LNCaP clone FGC (cell line): ENCODE measurements around the gene EFNA3.

Experiments used
- DNase-seq: peaks from one replicate; pipeline ENCODE4 v3.0.0-alpha.2; 2011; ENCODE audit warnings: low read depth
- H3K4me3 ChIP-seq: 2 replicates; pipeline ENCODE4 v1.5.1; 2011; ENCODE audit warnings: mild to moderate bottlenecking, low read depth, low read length, control low read depth
- TF ChIP-seq, protein P1 (sequence below): IDR thresholded peaks from 2 replicates; pipeline ENCODE4 v1.5.1; 2012; ENCODE audit warnings: mild to moderate bottlenecking; ENCODE audit not compliant: control insufficient read depth, insufficient read depth; ENCODE audit errors: extremely low read depth

Gene EFNA3

DNA sequence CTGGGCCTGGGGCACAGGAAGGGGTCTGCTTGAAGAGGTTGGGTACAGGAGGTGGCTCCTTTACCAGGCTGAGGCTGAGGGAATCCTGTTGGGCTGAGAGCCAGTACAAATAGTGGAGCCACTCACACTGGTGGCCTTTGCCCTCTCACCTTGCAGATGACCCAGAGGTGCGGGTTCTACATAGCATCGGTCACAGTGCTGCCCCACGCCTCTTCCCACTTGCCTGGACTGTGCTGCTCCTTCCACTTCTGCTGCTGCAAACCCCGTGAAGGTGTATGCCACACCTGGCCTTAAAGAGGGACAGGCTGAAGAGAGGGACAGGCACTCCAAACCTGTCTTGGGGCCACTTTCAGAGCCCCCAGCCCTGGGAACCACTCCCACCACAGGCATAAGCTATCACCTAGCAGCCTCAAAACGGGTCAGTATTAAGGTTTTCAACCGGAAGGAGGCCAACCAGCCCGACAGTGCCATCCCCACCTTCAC lies 55.2 kb downstream of the EFNA3 start:
- TF ChIP-seq, protein P1, sequence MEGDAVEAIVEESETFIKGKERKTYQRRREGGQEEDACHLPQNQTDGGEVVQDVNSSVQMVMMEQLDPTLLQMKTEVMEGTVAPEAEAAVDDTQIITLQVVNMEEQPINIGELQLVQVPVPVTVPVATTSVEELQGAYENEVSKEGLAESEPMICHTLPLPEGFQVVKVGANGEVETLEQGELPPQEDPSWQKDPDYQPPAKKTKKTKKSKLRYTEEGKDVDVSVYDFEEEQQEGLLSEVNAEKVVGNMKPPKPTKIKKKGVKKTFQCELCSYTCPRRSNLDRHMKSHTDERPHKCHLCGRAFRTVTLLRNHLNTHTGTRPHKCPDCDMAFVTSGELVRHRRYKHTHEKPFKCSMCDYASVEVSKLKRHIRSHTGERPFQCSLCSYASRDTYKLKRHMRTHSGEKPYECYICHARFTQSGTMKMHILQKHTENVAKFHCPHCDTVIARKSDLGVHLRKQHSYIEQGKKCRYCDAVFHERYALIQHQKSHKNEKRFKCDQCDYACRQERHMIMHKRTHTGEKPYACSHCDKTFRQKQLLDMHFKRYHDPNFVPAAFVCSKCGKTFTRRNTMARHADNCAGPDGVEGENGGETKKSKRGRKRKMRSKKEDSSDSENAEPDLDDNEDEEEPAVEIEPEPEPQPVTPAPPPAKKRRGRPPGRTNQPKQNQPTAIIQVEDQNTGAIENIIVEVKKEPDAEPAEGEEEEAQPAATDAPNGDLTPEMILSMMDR, result no peak
- H3K4me3 ChIP-seq, result no peak overlapping the region

GRCh38 chr1:155134322-155134721 lies 55.7 kb downstream of the EFNA3 start:
- H3K4me3 ChIP-seq, result peak overlapping the region; percentile 82
- TF ChIP-seq, protein P1, result no peak

More for the DNA sequence above, 55.2 kb downstream of the EFNA3 start:
- DNase-seq, result no peak

GRCh38 chr1:155134880-155135414 lies 56.3 kb downstream of the EFNA3 start:
- TF ChIP-seq, protein P1, result no peak
- peak overlapping the region; percentile 82 for H3K4me3 ChIP-seq
- DNase-seq, result peak; percentile 79

More at GRCh38 chr1:155134322-155134721, 55.7 kb downstream of the EFNA3 start:
- no peak for DNase-seq

- peak; percentile 67 for DNase-seq
- H3K4me3 ChIP-seq, result peak within 1 kb of the TSS; percentile 82
- TF ChIP-seq, protein P1, result no peak
Observed at GRCh38 chr1:155135415-155136028, 56.9 kb downstream of the EFNA3 start, which contains the start of gene SLC50A1. Gene SLC50A1, plus strand, starts transcription at chr1:155135852. Its CDS starts 60 bp downstream, at chr1:155135912.

GRCh38 chr1:155136748-155137147 lies 58.1 kb downstream of the EFNA3 start:
- H3K4me3 ChIP-seq, result peak overlapping the region; percentile 82
- no peak for DNase-seq
- TF ChIP-seq, protein P1, result no peak
